GM18907 (cell line): ENCODE measurements around the gene PPT1.
"Not testable (repeated sequence)": the region's sequence is repeated elsewhere in the genome, so short reads cannot be mapped to it uniquely, and the experiment has no call there.

ENCODE experiments used
- ATAC-seq: cut with Tn5 transposase; IDR thresholded peaks from one replicate; pipeline ENCODE4 v1.9.1; 2021; ENCODE audit warnings: mild to moderate bottlenecking, moderate library complexity; ENCODE audit not compliant: unreplicated experiment

Gene PPT1

GRCh38 chr1:40092706-40093639 lies 4.1 kb downstream of the PPT1 start:
- ATAC-seq, result no peak

- ATAC-seq, result no peak
Observed at GRCh38 chr1:40092241-40092640, 4.8 kb downstream of the PPT1 start.

GRCh38 chr1:40090652-40091355 lies 6.2 kb downstream of the PPT1 start:
- ATAC-seq, result no peak

DNA sequence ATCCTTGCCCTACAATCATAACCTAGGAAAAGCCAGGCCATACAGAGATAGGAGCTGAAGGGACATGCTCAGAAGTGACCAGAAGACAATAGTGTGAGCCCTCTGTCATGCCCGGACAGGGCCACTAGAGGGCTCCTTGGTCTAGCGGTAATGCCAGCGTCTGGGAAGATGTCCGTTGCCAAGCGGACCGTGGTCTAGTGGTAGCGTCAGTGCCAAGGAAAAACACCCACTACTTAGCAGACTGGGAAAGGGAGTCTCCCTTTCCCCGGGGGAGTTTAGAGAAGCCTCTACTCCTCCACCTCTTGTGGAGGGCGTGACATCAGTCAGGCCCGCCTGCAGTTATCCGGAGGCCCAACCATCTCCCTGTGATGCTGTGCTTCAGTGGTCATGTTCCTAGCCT lies 12.3 kb downstream of the PPT1 start:
- ATAC-seq, result not testable (repeated sequence)

DNA sequence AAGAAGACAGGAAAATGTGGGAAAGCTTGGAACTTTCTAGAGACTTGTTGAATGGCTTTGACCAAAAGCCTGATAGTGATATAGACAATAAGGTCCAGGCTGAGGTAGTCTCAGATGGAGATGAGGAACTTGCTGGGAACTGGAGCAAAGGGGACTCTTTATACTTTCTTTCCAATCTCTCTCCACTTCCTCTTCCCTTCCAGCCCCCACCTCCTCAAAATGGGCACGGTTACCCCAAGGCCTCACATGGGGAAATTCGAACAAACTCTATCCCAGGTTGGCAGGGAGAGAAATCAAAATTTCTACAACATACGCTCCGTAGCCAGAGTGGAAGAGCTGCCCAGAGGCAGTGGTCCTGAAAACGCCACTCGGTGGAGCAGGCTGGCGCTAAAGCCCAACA lies 15.2 kb downstream of the PPT1 start:
- ATAC-seq, result no peak

GRCh38 chr1:40079774-40080400 lies 17.2 kb downstream of the PPT1 start:
- no peak for ATAC-seq

DNA sequence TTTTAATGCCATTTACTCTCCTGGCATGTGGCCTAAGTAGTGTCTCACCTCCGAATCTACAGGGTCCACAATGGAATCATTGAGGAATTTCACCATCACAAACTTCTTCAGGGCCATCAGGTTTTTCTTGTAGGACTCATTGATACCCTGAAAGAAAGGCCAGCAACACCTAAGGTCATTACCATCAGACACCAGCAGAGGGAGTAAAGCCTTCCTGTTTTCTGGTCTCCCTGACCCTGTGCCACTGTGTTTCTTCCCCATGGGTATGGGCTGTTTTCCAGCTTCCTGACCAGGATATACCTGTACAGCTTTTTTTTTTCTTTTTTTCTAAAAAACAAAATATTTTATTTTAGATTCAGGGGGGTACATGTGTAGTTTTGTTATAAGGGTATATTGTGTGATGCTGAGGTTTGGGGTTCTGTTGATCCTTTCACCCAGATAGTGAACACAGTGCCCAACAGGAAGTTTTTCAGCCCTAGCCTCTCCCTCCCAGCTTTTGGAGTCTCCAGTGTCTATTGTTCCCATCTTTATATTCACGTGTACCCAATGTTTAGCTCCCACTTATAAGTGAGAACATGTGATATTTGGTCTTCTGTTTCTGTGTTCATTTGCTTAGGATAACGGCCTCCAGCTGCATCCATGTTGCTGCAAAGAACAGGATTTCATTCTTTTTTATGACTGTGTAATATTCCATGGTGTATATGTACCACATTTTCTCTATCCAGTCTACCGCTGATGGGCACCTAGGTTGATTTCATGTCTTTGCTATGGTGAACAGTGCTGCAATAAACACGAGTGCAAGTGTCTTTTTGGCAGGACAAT lies 18.3 kb downstream of the PPT1 start:
- ATAC-seq, result no peak

GRCh38 chr1:40076895-40077312 lies 20.1 kb downstream of the PPT1 start:
- ATAC-seq, result no peak

- no peak for ATAC-seq
Observed at GRCh38 chr1:40075266-40075665, 21.8 kb downstream of the PPT1 start.

- ATAC-seq, result no peak
Observed at GRCh38 chr1:40073062-40073461, 24.0 kb downstream of the PPT1 start.

DNA sequence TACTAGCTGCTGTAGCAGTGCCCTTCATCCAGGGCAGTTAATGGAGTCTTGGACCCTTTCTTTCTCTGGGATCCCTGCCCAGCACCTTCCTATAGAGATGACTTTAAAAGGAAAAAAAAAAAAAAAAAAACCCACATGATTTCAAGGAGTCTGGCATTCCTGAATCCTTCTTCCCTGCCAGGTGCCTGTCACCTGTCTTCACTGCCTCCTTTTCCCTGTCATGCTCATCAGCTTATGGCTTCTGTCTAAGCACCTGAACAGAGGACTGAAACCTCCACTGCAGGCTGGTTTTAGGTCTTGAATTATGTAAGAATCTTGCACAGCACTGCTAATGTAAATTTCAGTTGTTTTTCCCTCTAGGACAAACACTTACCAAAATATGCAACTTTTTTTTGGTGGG lies 24.9 kb downstream of the PPT1 start:
- ATAC-seq, result no peak

DNA sequence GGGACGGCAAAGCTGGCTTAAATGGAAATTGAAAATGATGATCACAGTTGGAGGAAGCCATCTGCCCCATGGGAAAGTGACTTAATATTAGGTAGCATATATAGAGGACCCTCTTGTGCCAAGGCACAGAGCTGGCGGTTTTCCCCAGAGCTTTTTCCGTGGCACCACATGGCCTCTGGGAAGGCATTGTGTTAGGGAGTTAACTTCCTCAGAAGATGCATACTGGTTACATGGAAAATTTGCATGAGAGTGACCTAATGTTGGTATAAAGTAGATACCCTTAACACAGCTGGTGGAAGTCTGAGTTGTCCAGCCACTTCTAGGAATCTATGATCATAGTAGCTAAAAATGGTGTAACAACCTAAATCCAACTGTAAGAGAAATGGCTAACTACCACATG lies 29.2 kb downstream of the PPT1 start:
- ATAC-seq, result no peak

DNA sequence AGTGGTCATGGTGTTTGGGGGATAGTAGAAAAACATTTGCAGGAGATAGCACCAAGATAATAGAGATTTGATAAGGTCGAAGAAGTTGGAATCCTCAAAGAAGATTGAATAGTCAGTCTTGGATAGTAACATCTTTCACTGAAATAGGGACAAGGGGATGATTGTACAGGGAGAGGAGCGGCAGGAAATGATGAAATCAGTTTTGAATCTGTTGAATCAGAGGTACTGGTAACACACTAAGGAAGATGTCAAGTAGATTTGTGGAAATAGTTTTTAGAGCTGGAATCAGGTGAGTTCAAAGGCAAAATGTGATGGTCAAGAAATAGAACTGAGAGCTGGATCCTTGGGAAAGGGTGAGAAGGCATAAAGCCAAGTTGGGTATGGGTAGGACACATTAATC lies 30.0 kb downstream of the PPT1 start:
- ATAC-seq, result no peak

DNA sequence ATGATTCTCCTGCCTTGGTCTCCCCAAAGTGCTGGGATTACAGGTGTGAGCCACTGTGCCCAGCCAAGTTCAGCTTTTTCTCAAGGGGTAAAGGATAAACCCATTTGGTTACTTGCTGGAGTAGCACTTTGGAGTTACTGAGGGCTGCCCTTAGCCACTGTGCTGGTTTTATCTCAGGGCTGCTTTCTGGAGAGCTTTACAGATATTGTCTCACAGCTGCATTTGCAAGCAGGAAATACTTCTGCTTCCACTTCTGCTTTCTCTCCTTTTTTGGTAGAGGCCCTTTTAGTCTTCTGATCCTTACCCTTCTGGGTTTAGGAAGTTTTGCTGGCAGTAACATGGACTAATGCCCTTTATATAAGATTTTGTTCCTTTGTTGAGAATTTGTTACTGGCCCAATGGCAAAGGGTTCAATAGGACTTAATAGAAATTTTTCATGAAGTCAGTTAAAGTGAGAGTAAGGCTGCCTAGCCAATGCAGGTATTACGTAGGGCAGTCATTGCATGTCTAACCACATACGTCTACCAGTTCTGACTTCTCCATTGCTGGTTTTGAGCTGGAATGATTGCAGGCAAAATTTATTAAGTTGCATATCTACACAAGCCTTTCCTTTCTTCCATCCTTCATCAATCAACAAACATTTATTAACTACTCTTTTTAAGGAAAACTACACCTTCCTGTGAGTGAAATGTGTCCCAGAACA lies 32.1 kb downstream of the PPT1 start:
- ATAC-seq, result no peak

DNA sequence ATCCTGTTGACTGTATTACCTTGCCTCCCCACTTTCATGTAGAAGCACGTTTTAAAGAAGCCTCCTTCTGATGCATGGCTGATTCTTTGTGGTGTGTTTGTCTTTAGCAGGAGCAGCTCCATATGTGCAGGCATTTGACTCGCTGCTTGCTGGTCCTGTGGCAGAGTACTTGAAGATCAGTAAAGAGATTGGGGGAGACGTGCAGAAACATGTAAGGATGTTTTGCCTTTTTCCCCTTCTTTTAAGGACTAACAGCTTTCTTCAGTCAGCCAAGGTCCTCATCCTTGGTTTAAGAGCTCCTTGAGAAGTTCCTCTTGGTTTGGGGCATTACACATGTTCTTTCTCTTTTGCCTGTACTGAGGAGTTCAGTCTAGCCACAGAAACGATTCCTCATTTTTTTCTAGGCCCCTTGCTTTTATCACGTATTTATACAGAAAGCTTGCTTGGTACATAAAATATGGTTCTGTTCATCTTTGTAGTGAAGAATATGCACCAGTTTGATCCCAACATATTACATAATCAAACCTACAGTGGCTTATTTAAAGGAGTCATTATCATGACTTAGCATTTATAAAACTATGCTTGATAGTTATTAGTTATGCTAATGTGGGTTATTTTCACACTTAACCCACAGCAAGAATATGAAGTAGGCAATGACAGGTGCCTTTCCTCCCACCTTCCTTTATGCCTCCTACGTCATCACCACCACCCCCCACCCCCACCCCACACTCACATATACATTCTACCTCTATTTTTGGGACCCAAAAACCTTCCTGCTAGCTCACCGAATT lies 36.9 kb downstream of the PPT1 start:
- ATAC-seq, result no peak

GRCh38 chr1:40059338-40059959 lies 37.6 kb downstream of the PPT1 start:
- ATAC-seq, result no peak

GRCh38 chr1:40058453-40059337 lies 38.4 kb downstream of the PPT1 start:
- no peak for ATAC-seq

- ATAC-seq, result no peak
Observed at GRCh38 chr1:40058097-40058452, 39.0 kb downstream of the PPT1 start.
